H9 (cell line): ENCODE data around the gene KRTAP12-3. TPM values are rescaled to one million over a fixed set of nuclear protein-coding genes. Genes with fewer than 3 reads are reported as not detected.

ENCODE experiments used
- DNase-seq: peaks from one replicate; pipeline ENCODE4 v3.0.0-alpha.2; 2017
- H2AFZ ChIP-seq: one replicate; pipeline ENCODE4 v1.6.1; 2013; ENCODE audit warnings: mild to moderate bottlenecking, low read length, control low read depth, moderate library complexity
- H2AK5ac ChIP-seq: 2 replicates; pipeline ENCODE4 v1.6.1; 2013; ENCODE audit warnings: low read length, control low read depth, mixed read lengths; ENCODE audit not compliant: insufficient read length
- H2BK120ac ChIP-seq: one replicate; pipeline ENCODE4 v1.6.1; 2013; ENCODE audit warnings: low read depth, mild to moderate bottlenecking, low read length, control low read depth, inconsistent platforms; ENCODE audit not compliant: poor library complexity, severe bottlenecking
- H2BK12ac ChIP-seq: 2 replicates; pipeline ENCODE4 v1.6.1; 2013; ENCODE audit warnings: low read length, control low read depth, mixed read lengths, low read depth; ENCODE audit not compliant: insufficient read length
- H2BK15ac ChIP-seq: 2 replicates; pipeline ENCODE4 v1.6.1; 2013; ENCODE audit warnings: low read depth, low read length, control low read depth
- H2BK20ac ChIP-seq: one replicate; pipeline ENCODE4 v1.6.1; 2013; ENCODE audit warnings: low read depth, mild to moderate bottlenecking, low read length, control low read depth, inconsistent platforms; ENCODE audit not compliant: poor library complexity, severe bottlenecking
- H2BK5ac ChIP-seq: 2 replicates; pipeline ENCODE4 v1.6.1; 2013; ENCODE audit warnings: low read length, control low read depth, mixed read lengths; ENCODE audit not compliant: insufficient read length
- H3K14ac ChIP-seq: 2 replicates; pipeline ENCODE4 v1.6.1; 2013; ENCODE audit warnings: low read length, control low read depth; ENCODE audit not compliant: insufficient read depth
- H3K18ac ChIP-seq: 2 replicates; pipeline ENCODE4 v1.6.1; 2013; ENCODE audit warnings: low read depth, mild to moderate bottlenecking, mixed read lengths, low read length, control low read depth; ENCODE audit not compliant: insufficient read length
- H3K23ac ChIP-seq: 2 replicates; pipeline ENCODE4 v1.6.1; 2013; ENCODE audit warnings: low read length, control low read depth, mixed read lengths, low read depth; ENCODE audit not compliant: insufficient read length
- H3K23me2 ChIP-seq: 2 replicates; pipeline ENCODE4 v1.6.1; 2013; ENCODE audit warnings: low read depth, mild to moderate bottlenecking, mixed read lengths, low read length, control low read depth; ENCODE audit not compliant: insufficient read length, poor library complexity, severe bottlenecking
- H3K27ac ChIP-seq: 2 replicates; pipeline ENCODE4 v1.5.1; 2013; ENCODE audit warnings: low read length, control low read depth, mixed read lengths, low read depth; ENCODE audit not compliant: insufficient read length
- H3K27me3 ChIP-seq: 2 replicates; pipeline ENCODE4 v1.6.1; 2013; ENCODE audit warnings: low read length, control low read depth, inconsistent platforms; ENCODE audit not compliant: insufficient read depth
- H3K4ac ChIP-seq: 2 replicates; pipeline ENCODE4 v1.6.1; 2013; ENCODE audit warnings: low read depth, mild to moderate bottlenecking, control low read depth, inconsistent platforms, low read length, moderate library complexity
- H3K4me1 ChIP-seq: 2 replicates; pipeline ENCODE4 v1.6.1; 2013; ENCODE audit warnings: low read length, control low read depth, inconsistent platforms; ENCODE audit not compliant: insufficient read depth
- H3K4me2 ChIP-seq: 2 replicates; pipeline ENCODE4 v1.6.1; 2013; ENCODE audit warnings: low read length, control low read depth, mixed read lengths; ENCODE audit not compliant: insufficient read length, insufficient read depth
- H3K56ac ChIP-seq: 2 replicates; pipeline ENCODE4 v1.6.1; 2013; ENCODE audit warnings: low read depth, mild to moderate bottlenecking, mixed read lengths, low read length, control low read depth; ENCODE audit not compliant: insufficient read length
- H3K79me1 ChIP-seq: 2 replicates; pipeline ENCODE4 v1.6.1; 2013; ENCODE audit warnings: low read depth, mild to moderate bottlenecking, moderate library complexity, low read length, control low read depth, inconsistent platforms; ENCODE audit not compliant: insufficient read depth, poor library complexity, severe bottlenecking
- H3K79me2 ChIP-seq: 2 replicates; pipeline ENCODE4 v1.6.1; 2013; ENCODE audit warnings: low read length, control low read depth, inconsistent platforms; ENCODE audit not compliant: insufficient read depth
- H3K9ac ChIP-seq: 2 replicates; pipeline ENCODE4 v1.6.1; 2013; ENCODE audit warnings: low read length, control low read depth, mixed read lengths; ENCODE audit not compliant: insufficient read length; ENCODE audit errors: extremely low read depth
- H3K9me3 ChIP-seq: one replicate; pipeline ENCODE4 v1.6.1; 2013; ENCODE audit warnings: low read depth, low read length, inconsistent platforms; ENCODE audit not compliant: control insufficient read depth
- H3T11ph ChIP-seq: one replicate; pipeline ENCODE4 v1.6.1; 2013; ENCODE audit warnings: mild to moderate bottlenecking, low read length, control low read depth, inconsistent platforms
- H4K20me1 ChIP-seq: one replicate; pipeline ENCODE4 v1.6.1; 2013; ENCODE audit not compliant: control insufficient read depth, insufficient read length, insufficient read depth
- H4K5ac ChIP-seq: 2 replicates; pipeline ENCODE4 v1.6.1; 2013; ENCODE audit warnings: low read depth, mild to moderate bottlenecking, mixed read lengths, low read length, control low read depth; ENCODE audit not compliant: insufficient read length
- H4K8ac ChIP-seq: replicated peaks from 2 replicates; pipeline ENCODE4 v1.6.1; 2013; ENCODE audit warnings: low read length, control low read depth, mixed read lengths, low read depth; ENCODE audit not compliant: insufficient read length
- H4K91ac ChIP-seq: 2 replicates; pipeline ENCODE4 v1.6.1; 2013; ENCODE audit warnings: low read depth, mild to moderate bottlenecking, moderate library complexity, mixed read lengths, low read length, control low read depth; ENCODE audit not compliant: insufficient read length
- H3K27ac Mint-ChIP-seq, 3 experiments: 2 replicates in 2 of 3; 3 replicates in 1 of 3; pipeline ENCODE4 v1.8.0; 2020 to 2021; ENCODE audit warnings: mixed read lengths in 3 of 3, mild to moderate bottlenecking in 1 of 3, moderate library complexity in 1 of 3
- H3K27me3 Mint-ChIP-seq: 2 replicates; pipeline ENCODE4 v1.8.0; 2021; ENCODE audit warnings: low read depth, mild to moderate bottlenecking, moderate library complexity, mixed read lengths
- H3K36me3 Mint-ChIP-seq, 3 experiments: 2 replicates in 2 of 3; 3 replicates in 1 of 3; pipeline ENCODE4 v1.8.0; 2020 to 2021; ENCODE audit warnings: low read depth in 3 of 3, mixed read lengths in 3 of 3; ENCODE audit not compliant: insufficient read depth in 1 of 3
- H3K4me1 Mint-ChIP-seq, 2 experiments: 2 replicates each; pipeline ENCODE4 v1.8.0; 2020; ENCODE audit warnings: mixed read lengths in 2 of 2
- H3K4me3 Mint-ChIP-seq, 2 experiments: 2 replicates in 1 of 2; 3 replicates in 1 of 2; pipeline ENCODE4 v1.8.0; 2020 to 2021; ENCODE audit warnings: mild to moderate bottlenecking in 2 of 2, mixed read lengths in 2 of 2, moderate library complexity in 1 of 2
- H3K9me3 Mint-ChIP-seq, 2 experiments: 2 replicates in 1 of 2; 3 replicates in 1 of 2; pipeline ENCODE4 v1.8.0; 2020; ENCODE audit warnings: mild to moderate bottlenecking in 2 of 2, mixed read lengths in 2 of 2, moderate library complexity in 1 of 2
- CTCF ChIP-seq: fragments of 200-600 bp; sonication (generic); conservative IDR thresholded peaks from 3 replicates; pipeline ENCODE4 v1.8.0; 2021; ENCODE audit warnings: antibody characterized with exemption, mild to moderate bottlenecking
- WGBS: extraction: QIAGEN DNeasy Blood & Tissue Kit; methylation state at CpG from one replicate; pipeline ENCODE4 v1.1.7; 2013; ENCODE audit warnings: missing lambda C conversion rate, low lambda C conversion rate, mixed read lengths; ENCODE audit not compliant: insufficient read length; ENCODE audit errors: extremely low coverage; 5-methylcytosine and 5-hydroxymethylcytosine counted together
- total RNA-seq: library from RNA; stranded (reverse); gene quantifications from 2 replicates; pipeline ENCODE4 v1.2.1, GENCODE V29; 2021

Gene KRTAP12-3
- total RNA-seq, 1 experiment from 2014 or later, result not detected

DNA sequence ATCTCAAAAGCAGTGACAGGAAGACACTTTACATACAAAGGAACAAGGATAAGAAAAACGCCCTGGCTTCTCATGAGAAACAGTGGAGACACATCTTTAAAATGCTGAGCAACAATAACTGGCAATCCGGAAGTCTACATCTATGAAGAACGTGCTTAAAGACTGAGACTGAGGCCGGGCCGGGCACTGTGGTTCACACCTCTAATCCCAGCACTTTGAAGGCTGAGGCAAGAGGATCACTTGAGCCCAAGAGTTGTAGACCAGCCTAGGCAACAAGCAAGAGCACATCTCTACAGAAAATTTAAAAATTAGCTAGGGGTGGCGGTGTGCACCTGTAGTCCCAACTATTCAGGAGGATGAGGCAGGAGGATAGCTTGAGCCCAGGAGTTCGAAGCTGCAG lies 26.3 kb downstream of the KRTAP12-3 start:
- TF ChIP-seq CTCF, result no peak
- no peak overlapping the region for H3K18ac ChIP-seq
- no peak overlapping the region for H3K4me2 ChIP-seq
- no peak overlapping the region for H4K5ac ChIP-seq
- H2BK20ac ChIP-seq, result no peak overlapping the region
- no peaks in the 10 kb centered on the region for H3K23me2 ChIP-seq
- no peak overlapping the region for H3K9ac ChIP-seq
- no peak overlapping the region for H2BK120ac ChIP-seq
- H3T11ph ChIP-seq, result no peak overlapping the region
- H4K8ac ChIP-seq, result no peak overlapping the region
- H4K20me1 ChIP-seq, result no peaks in the 10 kb centered on the region
- no peaks in the 10 kb centered on the region for H3K9me3 ChIP-seq
- Mint-ChIP-seq H3K27me3 (peaks cover 32% of the 10 kb centered on the region), H3K4me3 (no peak overlapping the region; a peak in 1 of 5 replicates), H3K4me1 (peaks cover 25 to 27% of the 10 kb centered on the region in 2 experiments), H3K9me3 (peaks cover 0 to 4% of the 10 kb centered on the region in 2 experiments; a peak in 2 of 5 replicates), H3K27ac (no peak overlapping the region), H3K36me3 (no peaks in the 10 kb centered on the region; a peak in 1 of 7 replicates)
- no peak for DNase-seq
- H2BK15ac ChIP-seq, result no peak overlapping the region
- H2BK12ac ChIP-seq, result no peak overlapping the region
- no peak overlapping the region for H4K91ac ChIP-seq
- no peak overlapping the region for H2BK5ac ChIP-seq
- no peaks in the 10 kb centered on the region for H3K27me3 ChIP-seq
- H3K4me1 ChIP-seq, result peaks cover 5% of the 10 kb centered on the region; the same call in 1 of the 2 replicates
- H3K23ac ChIP-seq, result no peak overlapping the region
- H2AFZ ChIP-seq, result no peak overlapping the region
- H3K79me2 ChIP-seq, result no peaks in the 10 kb centered on the region
- no peak overlapping the region for H3K27ac ChIP-seq
- WGBS, result no CpG with 5 or more reads among the region's 7 CpGs
- H3K4ac ChIP-seq, result no peak overlapping the region
- H2AK5ac ChIP-seq, result no peak overlapping the region
- no peaks in the 10 kb centered on the region for H3K79me1 ChIP-seq
- no peak overlapping the region for H3K14ac ChIP-seq
- H3K56ac ChIP-seq, result no peak overlapping the region
